GM12892 (cell line): ENCODE data around the gene MTERF4.

Experiments
- POLR2A ChIP-seq: IDR thresholded peaks from 2 replicates; pipeline ENCODE4 v1.6.1; 2011; ENCODE audit warnings: low read depth, low read length, control low read depth
- POLR2AphosphoS5 ChIP-seq: IDR thresholded peaks from 2 replicates; pipeline ENCODE4 v1.6.1; 2011; ENCODE audit warnings: low read depth, low read length, control low read depth

DNA sequence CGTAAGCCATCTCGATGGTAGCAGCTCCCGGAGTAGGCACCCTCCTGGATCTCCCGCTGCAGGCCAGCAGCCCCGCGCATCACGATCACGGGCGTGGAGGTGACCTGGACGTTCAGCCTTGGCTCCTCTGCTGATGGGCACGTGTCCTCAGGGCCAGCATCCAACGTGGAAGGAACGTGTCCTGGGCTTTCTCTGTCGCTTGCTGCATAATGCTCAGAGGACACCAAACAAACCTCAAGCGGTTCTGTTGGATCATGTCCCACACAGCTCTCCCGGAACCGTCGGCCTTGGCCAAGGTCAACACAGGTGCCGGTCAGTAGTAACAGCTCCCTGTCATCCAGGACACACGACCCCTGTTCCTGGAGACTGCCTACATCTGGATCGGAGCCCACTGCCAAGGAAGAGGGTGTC, 24.1 kb upstream of the MTERF4 start:
- TF ChIP-seq POLR2A: no peak
- TF ChIP-seq POLR2AphosphoS5: no peak
